GM12891 (cell line): ENCODE measurements around the gene SYT17.

Experiments
- DNase-seq: peaks from one replicate; pipeline ENCODE4 v3.0.0; 2011; ENCODE audit warnings: low spot score; ENCODE audit not compliant: insufficient read length
- FAIRE-seq: peaks from 2 replicates; lab custom pipeline; 2011; peaks lifted over from hg19 to GRCh38; lab: Jason Lieb, UNC
- PAX5 ChIP-seq: IDR thresholded peaks from 2 replicates; pipeline ENCODE4 v1.6.1; 2011; ENCODE audit warnings: low read length, moderate library complexity, mild to moderate bottlenecking; ENCODE audit not compliant: insufficient read depth, severe bottlenecking
- POLR2A ChIP-seq: IDR thresholded peaks from 2 replicates; pipeline ENCODE4 v1.6.1; 2011; ENCODE audit warnings: low read depth, low read length, control low read depth
- POLR2AphosphoS5 ChIP-seq: IDR thresholded peaks from 2 replicates; pipeline ENCODE4 v1.6.1; 2011; ENCODE audit warnings: low read depth, low read length, control low read depth
- POU2F2 ChIP-seq: IDR thresholded peaks from 2 replicates; pipeline ENCODE4 v1.6.1; 2011; ENCODE audit warnings: low read depth, mild to moderate bottlenecking, control low read depth, low read length, moderate library complexity
- SPI1 ChIP-seq: IDR thresholded peaks from 2 replicates; pipeline ENCODE4 v1.6.1; 2011; ENCODE audit warnings: low read depth, low read length, control low read depth
- TAF1 ChIP-seq: IDR thresholded peaks from 2 replicates; pipeline ENCODE4 v1.6.1; 2011; ENCODE audit warnings: low read depth, low read length, control low read depth

Gene SYT17

GRCh38 chr16:19314718-19315425 lies 146.8 kb downstream of the SYT17 start:
- no peak for FAIRE-seq
- TF ChIP-seq POU2F2: no peak
- TF ChIP-seq SPI1: no peak
- TF ChIP-seq POLR2AphosphoS5: no peak
- TF ChIP-seq PAX5: no peak
- TF ChIP-seq POLR2A: no peak
- no peak for TF ChIP-seq TAF1
- DNase-seq: no peak

DNA sequence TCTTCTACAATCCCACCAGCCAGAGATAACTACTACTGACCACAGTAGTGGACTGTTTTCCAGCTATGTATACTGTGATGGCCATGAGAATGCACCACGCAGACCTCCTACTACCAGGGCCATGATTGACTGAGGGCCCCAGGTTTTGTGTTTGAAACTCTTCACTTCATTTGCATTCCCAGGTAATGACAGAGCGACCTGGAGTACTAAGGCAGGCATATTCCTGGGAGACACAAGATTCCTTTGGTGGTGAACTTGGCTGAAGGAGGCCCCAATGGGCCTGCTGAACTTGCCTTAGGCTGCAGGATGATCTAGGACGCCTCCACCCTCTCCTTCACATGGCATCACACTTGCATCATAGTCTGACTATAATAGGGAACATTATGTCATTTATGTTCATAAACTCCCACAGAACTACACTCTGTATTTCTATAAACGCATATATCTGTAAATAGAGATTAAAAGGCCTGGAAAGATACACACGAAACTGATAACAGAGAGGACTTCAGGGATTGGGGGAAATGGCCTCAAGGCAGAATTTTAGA lies 147.9 kb downstream of the SYT17 start:
- FAIRE-seq (no peak), DNase-seq (no peak)
- TF ChIP-seq SPI1: no peak
- no peak for TF ChIP-seq POU2F2
- no peak for TF ChIP-seq TAF1
- no peak for TF ChIP-seq PAX5
- no peak for TF ChIP-seq POLR2AphosphoS5
- no peak for TF ChIP-seq POLR2A

GRCh38 chr16:19316846-19317245 lies 148.8 kb downstream of the SYT17 start:
- no peak for FAIRE-seq
- TF ChIP-seq PAX5: no peak
- TF ChIP-seq TAF1: no peak
- TF ChIP-seq POLR2AphosphoS5: no peak
- TF ChIP-seq POU2F2: no peak
- TF ChIP-seq POLR2A: no peak
- TF ChIP-seq SPI1: no peak
- DNase-seq: no peak
